Measurements from ENCODE around the gene ARHGAP24.

Gene ARHGAP24

GRCh38 chr4:85708468-85708867, 233.5 kb downstream of the ARHGAP24 start:
- Histone ChIP-seq H3K4me1 (ENCODE audit: control insufficient read depth in 1 of 2, insufficient read depth in 2 of 2, low read length in 2 of 2) (peaks cover 0 to 3% of the 10 kb centered on the region in 2 donors), H3K9ac (ENCODE audit: low read depth in 1 of 2, low read length in 2 of 2) (no peak overlapping the region), H3K27me3 (ENCODE audit: control insufficient read depth in 1 of 2, insufficient read depth in 2 of 2, low read length in 2 of 2) (no peaks in the 10 kb centered on the region), H3K27ac (ENCODE audit: low read depth, low read length) (no peak overlapping the region), H3K36me3 (ENCODE audit: control insufficient read depth in 1 of 2, insufficient read depth in 2 of 2, low read length in 2 of 2) (no peaks in the 10 kb centered on the region), H3K9me3 (ENCODE audit: control insufficient read depth in 1 of 2, low read length in 2 of 2) (no peaks in the 10 kb centered on the region), H3K4me3 (ENCODE audit: low read depth in 1 of 2, low read length in 2 of 2) (no peak overlapping the region)

DNA sequence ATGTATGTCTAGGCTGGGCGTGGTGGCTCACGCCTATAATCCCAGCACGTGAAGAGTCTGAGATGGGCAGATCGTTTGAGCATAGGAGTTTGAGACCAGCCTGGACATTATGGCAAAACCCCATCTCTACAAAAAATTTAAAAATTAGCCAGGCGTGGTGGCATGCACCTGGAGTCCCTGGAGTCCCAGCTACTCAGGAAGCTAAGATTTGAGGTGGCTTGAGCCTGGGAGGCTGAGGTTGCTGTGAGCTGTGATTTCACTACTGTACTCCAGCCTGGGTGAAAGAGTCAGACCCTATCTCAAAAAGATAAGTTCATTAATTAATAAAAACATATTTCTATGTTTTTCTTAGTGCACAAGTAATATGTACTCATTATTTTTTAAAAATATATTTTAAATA, 238.1 kb downstream of the ARHGAP24 start:
- H3K27ac ChIP-seq (ENCODE audit: low read depth, low read length), result no peak overlapping the region
- H3K4me1 ChIP-seq (ENCODE audit: control insufficient read depth in 1 of 2, insufficient read depth in 2 of 2, low read length in 2 of 2), result peaks cover 0 to 3% of the 10 kb centered on the region in 2 donors
- H3K27me3 ChIP-seq (ENCODE audit: control insufficient read depth in 1 of 2, insufficient read depth in 2 of 2, low read length in 2 of 2), result no peaks in the 10 kb centered on the region
- H3K4me3 ChIP-seq (ENCODE audit: low read depth in 1 of 2, low read length in 2 of 2), result no peak overlapping the region
- H3K9me3 ChIP-seq (ENCODE audit: control insufficient read depth in 1 of 2, low read length in 2 of 2), result no peaks in the 10 kb centered on the region
- no peaks in the 10 kb centered on the region for H3K36me3 ChIP-seq (ENCODE audit: control insufficient read depth in 1 of 2, insufficient read depth in 2 of 2, low read length in 2 of 2)
- no peak overlapping the region for H3K9ac ChIP-seq (ENCODE audit: low read depth in 1 of 2, low read length in 2 of 2)

DNA sequence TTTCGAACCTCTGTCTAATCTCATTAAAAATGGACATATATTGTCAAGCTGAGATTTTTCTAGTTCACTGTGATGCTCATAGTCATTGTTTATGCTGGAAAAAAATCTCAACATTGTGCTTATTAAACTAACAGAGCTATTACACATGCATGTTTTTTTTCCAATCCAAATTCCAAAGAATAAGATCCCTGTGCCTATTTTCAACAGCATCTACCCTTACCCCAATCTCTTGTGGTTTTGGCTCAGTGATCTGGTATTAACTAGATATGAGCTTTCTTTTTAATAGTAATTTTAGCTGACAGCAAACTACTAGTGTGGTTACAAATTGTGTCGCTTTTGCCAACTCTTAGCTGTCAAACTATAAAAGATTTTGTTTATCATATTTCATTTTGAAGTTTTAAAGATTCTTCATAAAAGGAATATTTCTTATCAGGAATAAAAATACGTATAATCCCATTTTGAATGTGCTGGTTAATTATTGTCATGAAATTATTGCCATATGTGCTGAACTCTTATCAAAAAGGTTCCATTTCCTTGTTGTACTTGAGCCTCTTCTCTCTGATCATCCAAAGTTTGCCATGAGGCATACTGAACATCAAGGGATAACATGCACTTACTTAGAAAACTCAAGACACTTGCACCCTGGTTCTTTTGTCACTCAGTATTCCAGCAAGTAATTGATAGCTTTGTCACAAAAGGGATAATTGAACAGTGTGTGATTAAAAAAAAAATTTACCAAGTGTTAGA, 241.2 kb downstream of the ARHGAP24 start:
- Histone ChIP-seq H3K27me3 (ENCODE audit: control insufficient read depth in 1 of 2, insufficient read depth in 2 of 2, low read length in 2 of 2) (no peaks in the 10 kb centered on the region), H3K27ac (ENCODE audit: low read depth, low read length) (no peak overlapping the region), H3K4me3 (ENCODE audit: low read depth in 1 of 2, low read length in 2 of 2) (no peak overlapping the region), H3K9ac (ENCODE audit: low read depth in 1 of 2, low read length in 2 of 2) (no peak overlapping the region), H3K36me3 (ENCODE audit: control insufficient read depth in 1 of 2, insufficient read depth in 2 of 2, low read length in 2 of 2) (no peaks in the 10 kb centered on the region), H3K9me3 (ENCODE audit: control insufficient read depth in 1 of 2, low read length in 2 of 2) (no peaks in the 10 kb centered on the region), H3K4me1 (ENCODE audit: control insufficient read depth in 1 of 2, insufficient read depth in 2 of 2, low read length in 2 of 2) (peaks cover 0 to 3% of the 10 kb centered on the region in 2 donors)

DNA sequence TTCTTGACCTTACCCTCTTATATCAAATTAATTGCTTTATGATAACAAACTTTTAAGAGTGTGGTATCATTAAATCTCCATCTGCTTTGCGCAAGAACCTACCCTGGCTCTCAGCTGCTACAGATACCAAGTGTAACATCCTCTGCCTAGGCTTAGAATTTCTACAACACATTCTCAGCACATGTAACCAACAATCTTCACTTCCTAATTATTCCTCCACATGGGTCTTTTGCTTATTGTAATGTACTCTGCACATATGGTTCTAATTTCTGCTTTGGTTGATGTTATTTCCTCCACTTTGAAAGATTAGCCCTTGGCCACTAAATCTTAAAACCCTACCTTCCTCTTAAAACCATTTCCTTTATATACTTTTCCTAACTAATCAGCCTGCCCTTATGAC, 242.4 kb downstream of the ARHGAP24 start:
- H3K9ac ChIP-seq (ENCODE audit: low read depth in 1 of 2, low read length in 2 of 2), result no peak overlapping the region
- no peaks in the 10 kb centered on the region for H3K27me3 ChIP-seq (ENCODE audit: control insufficient read depth in 1 of 2, insufficient read depth in 2 of 2, low read length in 2 of 2)
- no peak overlapping the region for H3K27ac ChIP-seq (ENCODE audit: low read depth, low read length)
- no peaks in the 10 kb centered on the region for H3K36me3 ChIP-seq (ENCODE audit: control insufficient read depth in 1 of 2, insufficient read depth in 2 of 2, low read length in 2 of 2)
- H3K4me1 ChIP-seq (ENCODE audit: control insufficient read depth in 1 of 2, insufficient read depth in 2 of 2, low read length in 2 of 2), result peaks cover 0 to 3% of the 10 kb centered on the region in 2 donors
- H3K4me3 ChIP-seq (ENCODE audit: low read depth in 1 of 2, low read length in 2 of 2), result no peak overlapping the region
- H3K9me3 ChIP-seq (ENCODE audit: control insufficient read depth in 1 of 2, low read length in 2 of 2), result no peaks in the 10 kb centered on the region

- no peak overlapping the region for H3K27ac ChIP-seq (ENCODE audit: low read depth, low read length)
- no peaks in the 10 kb centered on the region for H3K36me3 ChIP-seq (ENCODE audit: control insufficient read depth in 1 of 2, insufficient read depth in 2 of 2, low read length in 2 of 2)
- H3K4me3 ChIP-seq (ENCODE audit: low read depth in 1 of 2, low read length in 2 of 2), result no peak overlapping the region
- H3K27me3 ChIP-seq (ENCODE audit: control insufficient read depth in 1 of 2, insufficient read depth in 2 of 2, low read length in 2 of 2), result no peaks in the 10 kb centered on the region
- H3K4me1 ChIP-seq (ENCODE audit: control insufficient read depth in 1 of 2, insufficient read depth in 2 of 2, low read length in 2 of 2), result peaks cover 0 to 3% of the 10 kb centered on the region in 2 donors
- H3K9ac ChIP-seq (ENCODE audit: low read depth in 1 of 2, low read length in 2 of 2), result no peak overlapping the region
- H3K9me3 ChIP-seq (ENCODE audit: control insufficient read depth in 1 of 2, low read length in 2 of 2), result no peaks in the 10 kb centered on the region
Observed at GRCh38 chr4:85717847-85718246, 242.9 kb downstream of the ARHGAP24 start.

DNA sequence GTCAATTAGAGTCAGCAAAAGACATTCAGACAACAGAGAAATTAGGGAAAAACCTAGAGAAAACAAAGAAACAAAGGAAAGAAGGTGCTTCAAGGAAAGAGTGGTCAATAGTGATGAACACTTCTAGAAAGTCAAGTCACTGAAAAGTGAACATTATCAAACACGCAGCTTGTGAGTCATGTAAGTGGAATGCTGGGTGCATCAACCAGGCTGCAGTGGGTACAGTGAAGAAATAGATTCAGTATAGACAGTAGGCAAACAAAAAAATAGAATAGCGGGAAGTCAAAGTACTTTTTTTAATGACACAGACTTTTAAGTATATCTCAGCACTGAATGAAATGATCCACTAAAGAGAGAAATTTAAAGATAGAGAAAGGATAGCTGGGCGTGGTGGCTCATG, 245.8 kb downstream of the ARHGAP24 start:
- Histone ChIP-seq H3K4me3 (ENCODE audit: low read depth in 1 of 2, low read length in 2 of 2) (no peak overlapping the region), H3K9ac (ENCODE audit: low read depth in 1 of 2, low read length in 2 of 2) (no peak overlapping the region), H3K27me3 (ENCODE audit: control insufficient read depth in 1 of 2, insufficient read depth in 2 of 2, low read length in 2 of 2) (no peaks in the 10 kb centered on the region), H3K36me3 (ENCODE audit: control insufficient read depth in 1 of 2, insufficient read depth in 2 of 2, low read length in 2 of 2) (no peaks in the 10 kb centered on the region), H3K9me3 (ENCODE audit: control insufficient read depth in 1 of 2, low read length in 2 of 2) (no peaks in the 10 kb centered on the region), H3K4me1 (ENCODE audit: control insufficient read depth in 1 of 2, insufficient read depth in 2 of 2, low read length in 2 of 2) (peaks cover 7 to 14% of the 10 kb centered on the region in 2 donors), H3K27ac (ENCODE audit: low read depth, low read length) (no peak overlapping the region)

DNA sequence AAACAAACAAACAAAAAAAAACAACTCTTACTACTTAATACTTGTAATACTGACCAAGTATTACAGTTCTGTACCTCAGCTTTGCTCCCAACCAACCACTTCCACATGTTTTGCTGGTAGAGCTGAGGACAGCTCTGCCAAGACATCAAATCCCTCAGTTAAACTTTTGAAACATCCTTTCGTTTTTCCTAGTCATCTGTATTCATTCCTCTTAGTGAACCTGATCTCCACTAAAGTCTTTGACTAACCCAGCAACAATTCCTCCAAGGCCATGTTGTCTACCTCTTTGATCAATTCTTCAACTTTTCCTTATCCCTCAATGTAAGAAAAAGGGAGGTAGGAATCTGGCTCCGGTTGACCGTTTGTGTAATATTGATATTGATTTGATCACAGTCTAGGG, 247.5 kb downstream of the ARHGAP24 start:
- H3K27me3 ChIP-seq (ENCODE audit: control insufficient read depth in 1 of 2, insufficient read depth in 2 of 2, low read length in 2 of 2), result no peaks in the 10 kb centered on the region
- no peaks in the 10 kb centered on the region for H3K9me3 ChIP-seq (ENCODE audit: control insufficient read depth in 1 of 2, low read length in 2 of 2)
- H3K4me3 ChIP-seq (ENCODE audit: low read depth in 1 of 2, low read length in 2 of 2), result no peak overlapping the region
- no peak overlapping the region for H3K27ac ChIP-seq (ENCODE audit: low read depth, low read length)
- no peak overlapping the region for H3K9ac ChIP-seq (ENCODE audit: low read depth in 1 of 2, low read length in 2 of 2)
- H3K36me3 ChIP-seq (ENCODE audit: control insufficient read depth in 1 of 2, insufficient read depth in 2 of 2, low read length in 2 of 2), result no peaks in the 10 kb centered on the region
- peaks cover 7 to 11% of the 10 kb centered on the region in 2 donors for H3K4me1 ChIP-seq (ENCODE audit: control insufficient read depth in 1 of 2, insufficient read depth in 2 of 2, low read length in 2 of 2)

DNA sequence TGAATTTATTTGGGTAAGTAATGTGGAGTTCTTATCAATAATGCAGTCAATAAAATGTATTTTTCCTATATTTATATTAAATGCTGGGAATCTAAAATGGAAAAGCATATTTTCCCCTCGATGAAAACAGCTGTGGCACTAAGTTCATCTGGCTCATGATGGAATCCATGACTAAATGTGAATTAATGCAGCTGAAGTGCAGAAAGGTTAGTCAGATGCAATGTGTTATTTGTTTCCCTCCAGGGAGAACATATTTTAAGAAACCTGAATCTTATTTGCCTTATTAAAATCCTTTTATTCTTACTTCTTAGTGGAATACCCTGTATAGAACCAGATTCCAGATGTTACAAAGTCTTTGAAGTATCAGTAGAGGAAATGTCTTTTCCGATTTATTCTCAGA, 247.9 kb downstream of the ARHGAP24 start:
- H3K27me3 ChIP-seq (ENCODE audit: control insufficient read depth in 1 of 2, insufficient read depth in 2 of 2, low read length in 2 of 2), result no peaks in the 10 kb centered on the region
- H3K36me3 ChIP-seq (ENCODE audit: control insufficient read depth in 1 of 2, insufficient read depth in 2 of 2, low read length in 2 of 2), result no peaks in the 10 kb centered on the region
- no peak overlapping the region for H3K9ac ChIP-seq (ENCODE audit: low read depth in 1 of 2, low read length in 2 of 2)
- peaks cover 7 to 11% of the 10 kb centered on the region in 2 donors for H3K4me1 ChIP-seq (ENCODE audit: control insufficient read depth in 1 of 2, insufficient read depth in 2 of 2, low read length in 2 of 2)
- H3K4me3 ChIP-seq (ENCODE audit: low read depth in 1 of 2, low read length in 2 of 2), result no peak overlapping the region
- no peak overlapping the region for H3K27ac ChIP-seq (ENCODE audit: low read depth, low read length)
- H3K9me3 ChIP-seq (ENCODE audit: control insufficient read depth in 1 of 2, low read length in 2 of 2), result no peaks in the 10 kb centered on the region

GRCh38 chr4:85724791-85725563, 250.0 kb downstream of the ARHGAP24 start:
- Histone ChIP-seq H3K36me3 (ENCODE audit: control insufficient read depth in 1 of 2, insufficient read depth in 2 of 2, low read length in 2 of 2) (no peaks in the 10 kb centered on the region), H3K9me3 (ENCODE audit: control insufficient read depth in 1 of 2, low read length in 2 of 2) (no peaks in the 10 kb centered on the region), H3K27me3 (ENCODE audit: control insufficient read depth in 1 of 2, insufficient read depth in 2 of 2, low read length in 2 of 2) (no peaks in the 10 kb centered on the region), H3K4me1 (ENCODE audit: control insufficient read depth in 1 of 2, insufficient read depth in 2 of 2, low read length in 2 of 2) (peaks cover 7 to 11% of the 10 kb centered on the region in 2 donors), H3K4me3 (ENCODE audit: low read depth in 1 of 2, low read length in 2 of 2) (no peak overlapping the region), H3K27ac (ENCODE audit: low read depth, low read length) (peak overlapping the region; percentile 11), H3K9ac (ENCODE audit: low read depth in 1 of 2, low read length in 2 of 2) (no peak overlapping the region)

DNA sequence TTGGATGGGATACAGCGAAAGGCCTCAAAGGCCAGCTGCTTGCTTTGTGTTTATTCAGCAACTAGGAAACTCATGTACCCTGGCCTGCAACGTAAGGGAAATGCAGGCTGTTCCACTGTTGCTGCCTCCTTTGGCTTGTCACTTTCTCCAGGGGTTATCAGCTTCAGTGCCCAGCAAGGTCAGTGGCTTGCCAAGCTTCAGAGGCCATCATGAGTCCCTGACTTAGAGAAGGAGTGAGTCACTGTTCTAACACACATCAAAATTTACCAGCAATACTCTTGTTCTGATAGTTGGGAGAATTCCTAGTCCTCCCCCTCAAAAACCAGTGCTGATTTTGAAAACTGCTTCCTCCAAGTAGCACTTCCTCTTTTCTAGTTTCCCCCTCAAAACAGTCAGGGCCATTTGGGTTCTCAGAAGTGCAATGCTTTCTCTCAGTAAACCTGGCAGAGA, 250.8 kb downstream of the ARHGAP24 start:
- Histone ChIP-seq H3K9me3 (ENCODE audit: control insufficient read depth in 1 of 2, low read length in 2 of 2) (no peaks in the 10 kb centered on the region), H3K9ac (ENCODE audit: low read depth in 1 of 2, low read length in 2 of 2) (no peak overlapping the region), H3K4me3 (ENCODE audit: low read depth in 1 of 2, low read length in 2 of 2) (no peak overlapping the region), H3K36me3 (ENCODE audit: control insufficient read depth in 1 of 2, insufficient read depth in 2 of 2, low read length in 2 of 2) (no peaks in the 10 kb centered on the region), H3K4me1 (ENCODE audit: control insufficient read depth in 1 of 2, insufficient read depth in 2 of 2, low read length in 2 of 2) (peaks cover 7 to 11% of the 10 kb centered on the region in 2 donors), H3K27me3 (ENCODE audit: control insufficient read depth in 1 of 2, insufficient read depth in 2 of 2, low read length in 2 of 2) (no peaks in the 10 kb centered on the region), H3K27ac (ENCODE audit: low read depth, low read length) (peak overlapping the region; percentile 11)

Data from duodenal mucosa (tissue), 2 donors.